Naive thymus-derived CD8-positive, alpha-beta T cell (primary cell): Measurements from ENCODE around the gene JAGN1. TPM values are rescaled to one million over a fixed set of nuclear protein-coding genes. Genes with fewer than 3 reads are reported as not detected.
"Not testable (repeated sequence)": the region's sequence is repeated elsewhere in the genome, so short reads cannot be mapped to it uniquely, and the experiment has no call there.

Experiments used
- ATAC-seq, 2 donors: fragments of 150-1000 bp; cut with Tn5 transposase in 1 of 2; sonication (Bioruptor Pico), chemical (Tn5 transposase) in 1 of 2; 1 replicate in 1 of 2; 2 replicates in 1 of 2; pipeline ENCODE4 v1.10.0; 2021; ENCODE audit warnings: mild to moderate bottlenecking in 2 of 2, moderate library complexity in 2 of 2
- POLR2A ChIA-PET: fragments of 350-600 bp; sonication (Branson Sonifier 250); formaldehyde crosslinking; loops from one replicate; lab custom pipeline; 2021; ENCODE audit warnings: antibody characterized with exemption; lab: Charles Lee
- DNase-seq, 10 donors: peaks; one replicate each; pipeline versions ENCODE4 v3.0.0 to v3.0.0-alpha.2; 2020 to 2022
- H3K27ac Mint-ChIP-seq, 10 donors: one replicate each; pipeline ENCODE4 v1.8.0; 2020 to 2022; ENCODE audit warnings: mild to moderate bottlenecking in 10 of 10, mixed read lengths in 10 of 10, moderate library complexity in 4 of 10, inconsistent platforms in 1 of 10
- H3K27me3 Mint-ChIP-seq, 5 donors: one replicate each; pipeline ENCODE4 v1.8.0; 2021 to 2022; ENCODE audit warnings: mixed read lengths in 5 of 5
- H3K36me3 Mint-ChIP-seq, 3 donors: one replicate each; pipeline ENCODE4 v1.8.0; 2020 to 2022; ENCODE audit warnings: mixed read lengths in 3 of 3, mild to moderate bottlenecking in 2 of 3, inconsistent platforms in 1 of 3
- H3K4me1 Mint-ChIP-seq, 4 donors: one replicate each; pipeline ENCODE4 v1.8.0; 2021 to 2022; ENCODE audit warnings: mixed read lengths in 4 of 4
- H3K4me3 Mint-ChIP-seq, 10 donors: one replicate each; pipeline ENCODE4 v1.8.0; 2020 to 2022; ENCODE audit warnings: mild to moderate bottlenecking in 10 of 10, mixed read lengths in 10 of 10, moderate library complexity in 6 of 10, inconsistent platforms in 1 of 10
- H3K9me3 Mint-ChIP-seq, 9 donors: one replicate each; pipeline ENCODE4 v1.8.0; 2020 to 2022; ENCODE audit warnings: mixed read lengths in 9 of 9, mild to moderate bottlenecking in 3 of 9, inconsistent platforms in 1 of 9, moderate library complexity in 1 of 9
- polyA plus RNA-seq, 3 donors: library from polyadenylated mRNA; unstranded; fragments of 300-500 nt; fragmentation: Illumina TruSeq; gene quantifications; one replicate each; pipeline ENCODE4 v1.2.3, GENCODE V29; 2021
- total RNA-seq, 8 experiments: library from RNA in 2 of 8; stranded (reverse) in 2 of 8; gene quantifications; one replicate each; pipeline ENCODE4 v1.2.3 and lab custom pipeline; 2021 to 2026

JAGN1 gene
- total RNA-seq (10 to 100 TPM; 38.0 to 40.4 TPM), polyA plus RNA-seq (10 to 100 TPM; 38.4 to 48.5 (median 39.8) TPM), total RNA-seq (lab: John Stamatoyannopoulos, UW) (12.8 to 40.3 (median 31.8) reads per million in 6 experiments)

DNA sequence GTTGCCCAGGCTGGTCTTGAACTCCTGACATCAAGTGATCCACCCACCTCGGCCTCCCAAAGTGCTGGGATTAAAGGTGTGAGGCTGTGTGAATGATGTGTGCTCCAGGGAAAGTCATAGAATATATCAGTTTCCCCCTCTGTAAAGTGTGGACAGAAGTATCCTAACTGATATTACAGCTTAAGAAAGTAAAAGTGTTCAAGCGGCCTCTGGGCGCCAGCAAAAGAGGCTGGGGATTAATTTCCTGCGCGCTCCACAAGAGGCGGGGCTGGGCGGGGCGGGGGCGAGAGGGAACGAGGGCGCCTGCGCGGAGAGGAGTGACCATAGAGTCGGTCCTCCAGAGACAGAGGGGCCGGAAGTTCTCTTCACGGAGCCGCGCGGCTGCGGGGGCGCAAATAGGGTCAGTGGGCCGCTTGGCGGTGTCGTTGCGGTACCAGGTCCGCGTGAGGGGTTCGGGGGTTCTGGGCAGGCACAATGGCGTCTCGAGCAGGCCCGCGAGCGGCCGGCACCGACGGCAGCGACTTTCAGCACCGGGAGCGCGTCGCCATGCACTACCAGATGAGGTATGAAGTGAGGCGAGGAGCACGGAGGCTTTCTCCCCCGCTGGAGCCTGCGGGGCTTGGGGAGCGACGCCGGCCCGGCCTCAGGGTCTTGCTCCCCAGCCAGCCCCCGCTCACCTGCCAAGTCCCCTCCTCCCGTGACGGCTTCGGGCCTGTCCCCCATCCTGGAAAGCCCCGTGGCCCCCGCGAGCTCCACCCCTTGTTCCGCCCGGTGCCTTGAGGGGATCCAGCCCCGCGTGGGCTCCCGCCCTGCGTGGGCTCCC is at the start of gene JAGN1:
TSS of gene JAGN1 (plus strand) at position 362 of the 823 bp plus-strand sequence. CDS start at position 475, 113 bp downstream.
- Mint-ChIP-seq H3K4me1 (peaks cover 20 to 42% (median 39%) of the 10 kb centered on the region in 4 donors), H3K9me3 (peaks cover 0 to 2% (median 0%) of the 10 kb centered on the region in 9 donors), H3K36me3 (peaks cover 5 to 30% (median 6%) of the 10 kb centered on the region in 3 donors), H3K4me3 (peak within 1 kb of the TSS; percentile 93 to 99 (median 96)), H3K27ac (peak within 1 kb of the TSS; percentile 94 to 100 (median 100)), H3K27me3 (no peaks in the 10 kb centered on the region)
- peak; percentile 83 to 95 (median 90) for DNase-seq
- ATAC-seq, result peak; percentile 89 to 92
- POLR2A ChIA-PET, result interaction anchor here (0.5 to 3.5 kb wide), 24 partner anchors 11 to 527 kb away, joined by 3 to 52 read pairs (median 4); partner anchors contain the start of genes ARPC4, BRPF1, CRELD1 and IL17RE

DNA sequence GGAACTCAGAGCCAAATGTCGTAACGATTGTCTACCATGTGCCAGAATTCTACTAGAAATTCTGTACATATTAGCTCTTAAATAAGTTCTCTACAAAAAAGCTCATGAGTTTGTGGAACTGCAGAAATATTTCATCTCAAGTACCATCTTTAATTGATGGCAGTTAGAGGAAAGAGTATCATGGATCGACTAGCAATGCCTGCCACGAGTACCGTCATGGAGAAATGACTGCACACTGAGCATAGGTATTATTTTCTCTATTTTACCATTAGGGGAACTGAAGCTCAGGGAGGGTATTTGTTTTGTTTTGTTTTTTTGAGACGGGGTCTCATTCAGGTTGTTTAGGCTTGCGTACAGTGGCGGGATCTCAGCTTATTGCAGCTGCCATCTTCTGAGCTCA is 49.4 kb upstream of the JAGN1 start:
- DNase-seq, result no peak

DNA sequence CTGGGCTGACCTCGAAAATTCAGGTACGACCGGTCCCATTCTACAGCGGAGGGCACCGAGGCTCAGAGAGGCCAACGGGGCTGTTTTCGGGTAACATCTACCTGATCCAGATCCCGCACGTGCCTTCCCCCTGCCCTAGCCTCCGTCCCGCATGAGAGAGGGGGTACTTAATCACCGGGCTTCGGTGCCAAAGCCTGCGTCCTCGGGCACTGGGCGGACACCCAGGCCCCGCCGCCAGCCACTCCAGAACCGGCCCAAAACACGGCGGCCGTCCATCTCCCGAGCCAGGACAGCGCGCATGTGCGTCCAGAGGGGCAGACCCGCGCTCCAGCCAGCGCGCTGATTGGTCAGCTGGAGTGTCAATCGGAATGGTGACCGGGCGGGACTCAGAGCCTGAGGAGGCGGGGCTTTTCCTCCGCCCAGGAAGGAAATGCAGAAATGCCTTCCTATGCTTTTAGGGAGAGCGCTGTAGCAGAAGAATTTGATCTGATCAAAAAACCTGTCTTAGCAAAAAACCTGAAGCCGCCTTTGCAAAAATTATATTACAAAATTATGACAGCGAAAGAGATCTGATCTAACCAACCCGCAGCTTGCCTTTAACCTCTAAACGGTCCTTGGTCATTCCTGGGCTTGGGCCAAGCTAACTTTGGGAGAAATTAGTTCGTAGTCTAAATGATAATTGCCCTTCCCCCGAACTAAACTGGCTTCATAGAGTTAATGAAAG is 46.5 kb upstream of the JAGN1 start, which contains the start of gene RPUSD3:
TSS of gene RPUSD3 (minus strand) at position 294 of the 724 bp plus-strand sequence. CDS start at position 276, 18 bp downstream.
- peaks cover 0 to 33% (median 6%) of the 10 kb centered on the region in 3 donors for H3K36me3 Mint-ChIP-seq
- H3K4me1 Mint-ChIP-seq, result peaks cover 12 to 41% (median 31%) of the 10 kb centered on the region in 4 donors
- H3K27ac Mint-ChIP-seq, result peak within 1 kb of the TSS; percentile 82 to 96 (median 94)
- H3K4me3 Mint-ChIP-seq, result peak within 1 kb of the TSS; percentile 92 to 100 (median 96)
- POLR2A ChIA-PET, result interaction anchor here (0.6 to 1.8 kb wide), 7 partner anchors 9 to 195 kb away, joined by 3 to 8 read pairs (median 5); partner anchors contain the start of genes CRELD1, JAGN1 and MTMR14
- peak; percentile 99 for ATAC-seq
- no peaks in the 10 kb centered on the region for H3K9me3 Mint-ChIP-seq
- H3K27me3 Mint-ChIP-seq, result no peaks in the 10 kb centered on the region
- DNase-seq, result peak; percentile 90 to 99 (median 96)

More for the DNA sequence above, 49.4 kb upstream of the JAGN1 start:
- Mint-ChIP-seq H3K4me3 (peak overlapping the region in 2 of 10 donors; percentile 15 to 46), H3K27ac (peak overlapping the region in 1 of 10 donors; percentile 19), H3K36me3 (peaks cover 0 to 44% (median 9%) of the 10 kb centered on the region in 3 donors), H3K9me3 (no peaks in the 10 kb centered on the region), H3K4me1 (peaks cover 9 to 39% (median 29%) of the 10 kb centered on the region in 4 donors), H3K27me3 (no peaks in the 10 kb centered on the region)
- POLR2A ChIA-PET, result no interaction called here
- ATAC-seq, result no peak

DNA sequence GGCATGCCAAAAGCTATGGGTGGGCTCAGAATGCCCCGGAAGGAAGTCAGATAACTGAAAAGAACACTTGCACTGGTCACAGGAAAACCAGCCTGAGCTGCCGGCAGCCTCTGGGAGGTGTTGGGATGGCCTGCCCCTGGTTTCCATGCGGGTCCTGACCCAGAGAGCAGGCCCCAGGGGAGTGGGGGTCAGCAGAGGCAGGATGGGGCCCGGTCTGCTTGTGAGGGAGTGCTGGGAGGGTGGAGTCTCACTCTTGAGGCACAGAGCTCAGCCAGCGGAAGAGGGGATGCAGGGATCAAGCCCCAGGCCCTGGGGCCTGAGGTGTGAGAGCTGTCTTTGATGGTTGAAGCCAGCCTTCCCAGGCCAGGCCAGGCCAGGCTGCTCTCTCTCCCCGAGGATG is 44.2 kb upstream of the JAGN1 start:
- no peaks in the 10 kb centered on the region for H3K9me3 Mint-ChIP-seq
- POLR2A ChIA-PET, result interaction anchor here (0.6 to 1.2 kb wide), 3 partner anchors 18 to 53 kb away, joined by 3 to 6 read pairs (median 3); partner anchors contain the start of gene ARPC4
- ATAC-seq, result no peak
- no peak overlapping the region for H3K4me3 Mint-ChIP-seq
- H3K27ac Mint-ChIP-seq, result no peak overlapping the region
- H3K4me1 Mint-ChIP-seq, result peaks cover 12 to 37% (median 30%) of the 10 kb centered on the region in 4 donors
- no peak for DNase-seq
- peaks cover 0 to 12% (median 2%) of the 10 kb centered on the region in 3 donors for H3K36me3 Mint-ChIP-seq
- H3K27me3 Mint-ChIP-seq, result no peaks in the 10 kb centered on the region

DNA sequence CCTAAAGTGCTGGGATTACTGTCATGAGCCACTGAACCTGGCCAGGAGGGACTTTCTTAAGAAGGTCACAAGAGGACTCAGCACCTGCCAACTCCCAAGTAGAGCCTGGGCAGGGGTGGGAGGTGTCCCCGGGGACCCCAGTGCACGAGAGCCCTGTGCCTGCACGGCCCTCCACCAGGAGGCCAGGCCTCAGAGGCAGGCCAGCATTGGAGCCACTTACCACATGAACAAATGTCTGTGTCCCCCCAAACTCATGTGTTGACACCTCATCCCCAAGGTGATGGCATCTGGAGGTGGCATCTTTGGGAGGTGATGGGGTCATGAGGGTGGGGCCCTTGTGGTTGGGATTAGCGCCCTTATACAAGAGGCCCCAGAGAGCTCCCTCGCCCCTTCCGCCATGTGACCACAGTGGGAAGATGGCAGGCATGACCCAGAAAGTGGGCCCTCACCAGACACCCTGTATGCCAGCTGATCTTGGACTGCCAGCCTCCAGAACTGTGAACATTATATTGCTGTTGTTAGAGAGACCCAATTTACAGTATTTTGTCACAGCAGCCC is 43.4 kb upstream of the JAGN1 start:
- Mint-ChIP-seq H3K4me1 (peaks cover 9 to 32% (median 26%) of the 10 kb centered on the region in 4 donors), H3K9me3 (no peaks in the 10 kb centered on the region), H3K27ac (no peak overlapping the region), H3K27me3 (no peaks in the 10 kb centered on the region), H3K4me3 (no peak overlapping the region), H3K36me3 (peaks cover 0 to 5% (median 0%) of the 10 kb centered on the region in 3 donors)
- POLR2A ChIA-PET, result interaction anchor here (0.7 to 1.2 kb wide), 2 partner anchors 44 to 54 kb away, joined by 3 to 6 read pairs; partner anchors contain the start of gene ARPC4
- DNase-seq (no peak), ATAC-seq (no peak)

DNA sequence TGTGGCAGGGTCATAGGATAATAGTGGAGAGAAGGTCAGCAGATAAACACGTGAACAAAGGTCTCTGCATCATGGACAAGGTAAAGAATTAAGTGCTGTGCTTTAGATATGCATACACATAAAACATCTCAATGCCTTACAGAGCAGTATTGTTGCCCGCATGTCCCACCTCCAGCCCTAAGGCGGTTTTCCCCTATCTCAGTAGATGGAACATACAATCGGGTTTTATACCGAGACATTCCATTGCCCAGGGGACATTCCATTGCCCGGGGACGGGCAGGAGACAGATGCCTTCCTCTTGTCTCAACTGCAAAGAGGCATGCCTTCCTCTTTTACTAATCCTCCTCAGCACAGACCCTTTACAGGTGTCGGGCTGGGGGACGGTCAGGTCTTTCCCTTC is 42.5 kb upstream of the JAGN1 start:
- H3K27me3 Mint-ChIP-seq, H3K27ac Mint-ChIP-seq, H3K4me3 Mint-ChIP-seq, H3K36me3 Mint-ChIP-seq, ATAC-seq, DNase-seq, POLR2A ChIA-PET, H3K9me3 Mint-ChIP-seq: not testable (repeated sequence)
- peaks cover 3 to 25% (median 19%) of the 10 kb centered on the region in 4 donors for H3K4me1 Mint-ChIP-seq

DNA sequence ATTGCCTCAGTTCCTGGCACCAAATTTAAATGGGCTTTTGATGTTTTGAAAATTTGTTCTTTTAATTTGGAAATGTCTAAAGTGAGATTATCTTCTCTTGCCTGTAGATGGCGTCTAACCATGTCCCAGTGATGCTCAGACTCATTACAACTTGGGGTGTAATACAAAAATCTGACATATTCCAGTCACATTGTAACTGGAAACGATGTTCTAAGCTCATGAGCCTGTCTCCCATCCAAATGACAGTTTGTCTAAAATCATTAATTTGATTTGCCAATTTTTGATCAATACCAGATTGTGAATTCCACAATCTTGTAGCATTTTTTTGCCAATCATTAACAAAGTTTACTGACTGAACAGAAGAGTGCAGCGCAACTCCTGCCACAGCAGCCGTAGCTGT is 41.5 kb upstream of the JAGN1 start:
- peaks cover 3 to 15% (median 10%) of the 10 kb centered on the region in 4 donors for H3K4me1 Mint-ChIP-seq
- ATAC-seq, H3K36me3 Mint-ChIP-seq, H3K9me3 Mint-ChIP-seq, H3K4me3 Mint-ChIP-seq: not testable (repeated sequence)
- peaks cover 0 to 12% (median 2%) of the 10 kb centered on the region in 5 donors for H3K27me3 Mint-ChIP-seq
- POLR2A ChIA-PET, result interaction anchor here (1.2 kb wide), 1 partner anchor 42 kb away, joined by 3 read pairs; no protein-coding TSS in a partner anchor
- H3K27ac Mint-ChIP-seq, result peak overlapping the region in 1 of 10 donors; percentile 40
- peak in 3 of 10 donors; percentile 36 to 49 (median 49) for DNase-seq

DNA sequence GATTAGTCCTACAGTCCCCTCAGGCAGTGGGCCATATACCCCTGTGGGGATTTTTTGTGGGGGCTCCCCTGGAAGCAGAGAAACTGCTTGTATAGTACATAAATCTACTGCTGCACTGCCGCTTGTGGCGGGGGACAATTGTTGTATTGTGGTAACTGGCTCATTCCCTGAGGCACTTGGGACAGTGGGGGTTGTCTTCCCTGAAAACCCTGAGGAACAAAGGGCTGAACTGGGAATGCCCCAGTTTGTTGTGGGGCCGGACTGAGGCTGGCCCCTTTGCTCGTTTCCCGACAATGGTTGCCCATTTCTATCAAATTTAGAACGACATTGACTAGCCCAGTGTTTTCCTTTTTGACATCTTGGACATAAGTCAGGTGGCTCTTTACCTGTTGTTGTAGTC is 39.0 kb upstream of the JAGN1 start:
- H3K27ac Mint-ChIP-seq, POLR2A ChIA-PET, H3K4me1 Mint-ChIP-seq, H3K4me3 Mint-ChIP-seq, DNase-seq, H3K36me3 Mint-ChIP-seq, ATAC-seq, H3K9me3 Mint-ChIP-seq: not testable (repeated sequence)
- peaks cover 0 to 12% (median 4%) of the 10 kb centered on the region in 5 donors for H3K27me3 Mint-ChIP-seq

DNA sequence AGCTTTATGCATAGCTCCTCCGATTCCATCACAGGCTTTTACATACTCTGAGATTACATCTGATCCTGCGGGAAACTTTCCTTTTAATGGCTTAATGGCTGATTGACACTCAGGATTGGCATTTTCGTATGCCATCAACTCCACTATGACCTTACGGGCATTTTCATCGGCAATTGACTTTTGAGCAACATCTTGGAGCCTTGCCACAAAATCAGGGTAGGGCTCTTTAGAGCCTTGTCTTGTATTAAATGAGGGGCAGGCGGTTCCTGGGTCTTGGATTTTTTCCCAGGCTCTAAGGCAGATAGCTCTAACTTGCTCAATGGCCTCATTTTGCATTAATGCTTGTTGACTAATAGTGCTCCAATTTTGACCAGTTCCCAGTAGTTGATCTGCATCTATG is 38.5 kb upstream of the JAGN1 start:
- POLR2A ChIA-PET, H3K4me1 Mint-ChIP-seq, H3K36me3 Mint-ChIP-seq, H3K9me3 Mint-ChIP-seq, H3K27ac Mint-ChIP-seq, H3K4me3 Mint-ChIP-seq, ATAC-seq, DNase-seq: not testable (repeated sequence)
- H3K27me3 Mint-ChIP-seq, result peaks cover 0 to 12% (median 4%) of the 10 kb centered on the region in 5 donors

DNA sequence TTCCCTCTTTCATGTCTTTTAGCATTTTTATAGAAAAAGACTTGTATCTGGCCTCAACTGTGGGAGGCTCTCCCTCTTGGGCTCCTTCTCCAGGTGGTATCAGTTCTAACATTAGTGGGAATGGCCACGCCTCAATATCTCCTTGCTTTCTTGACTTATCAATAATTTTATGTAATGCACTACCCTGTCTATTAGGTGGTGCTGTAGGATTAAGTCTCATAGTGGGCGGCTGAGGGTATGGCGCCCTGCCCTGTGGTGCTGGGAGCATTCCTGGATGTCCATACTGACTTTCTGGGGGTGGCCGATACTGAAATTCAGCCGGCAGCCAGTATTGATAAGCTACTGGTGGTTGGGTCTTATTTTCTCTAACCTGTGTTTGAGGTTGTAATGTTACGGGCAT is 37.9 kb upstream of the JAGN1 start:
- Mint-ChIP-seq H3K9me3 (no peaks in the 10 kb centered on the region), H3K4me3 (no peak overlapping the region), H3K36me3 (no peaks in the 10 kb centered on the region), H3K27me3 (peaks cover 0 to 12% (median 4%) of the 10 kb centered on the region in 5 donors), H3K27ac (no peak overlapping the region), H3K4me1 (peaks cover 3 to 7% (median 4%) of the 10 kb centered on the region in 4 donors)
- ATAC-seq (no peak), DNase-seq (no peak)
- POLR2A ChIA-PET, result no interaction called here

DNA sequence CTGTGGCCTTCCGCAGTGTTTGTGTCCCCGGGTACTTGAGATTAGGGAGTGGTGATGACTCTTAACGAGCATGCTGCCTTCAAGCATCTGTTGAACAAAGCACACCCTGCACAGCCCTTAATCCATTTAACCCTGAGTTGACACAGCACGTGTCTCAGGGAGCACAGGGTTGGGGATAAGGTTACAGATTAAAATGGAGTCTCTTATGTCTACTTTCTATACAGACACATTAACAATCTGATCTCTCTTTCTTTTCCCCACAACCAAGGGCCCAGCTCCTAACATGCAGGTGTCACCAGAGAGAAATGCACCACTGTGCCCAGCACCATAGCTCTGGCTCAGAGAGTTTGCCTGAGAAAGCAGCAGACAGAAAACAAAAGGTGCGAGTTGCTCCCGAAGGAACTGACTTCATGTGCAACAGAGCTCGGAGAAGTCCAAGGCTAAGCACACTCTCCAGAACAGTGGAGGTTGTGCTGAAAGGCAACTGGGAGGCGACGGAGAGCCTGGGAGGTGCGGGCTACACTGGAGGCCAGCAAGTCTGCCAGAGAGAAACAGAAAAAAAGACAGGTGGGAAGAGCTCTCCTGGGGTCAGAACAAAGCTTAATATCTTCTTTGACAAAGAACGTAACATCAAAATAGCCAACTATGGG is 36.0 kb upstream of the JAGN1 start:
- Mint-ChIP-seq H3K4me1 (peaks cover 0 to 12% (median 0%) of the 10 kb centered on the region in 4 donors), H3K27me3 (peaks cover 0 to 12% (median 4%) of the 10 kb centered on the region in 5 donors), H3K27ac (peak overlapping the region in 2 of 10 donors; percentile 39 to 71)
- H3K9me3 Mint-ChIP-seq, ATAC-seq, DNase-seq, POLR2A ChIA-PET, H3K4me3 Mint-ChIP-seq, H3K36me3 Mint-ChIP-seq: not testable (repeated sequence)
